Uterus (tissue), 4 donors: Measurements from ENCODE around the gene TMEM37. TPM values are rescaled to one million over a fixed set of nuclear protein-coding genes. Genes with fewer than 3 reads are reported as not detected.

Source experiments
- DNase-seq, 2 donors: peaks; one replicate each; pipeline ENCODE4 v3.0.0-alpha.2; 2019 to 2020
- H3K27ac ChIP-seq, 2 donors: fragments of 200-600 bp; sonication (generic); 1 replicate in 1 of 2; 2 replicates in 1 of 2; pipeline ENCODE4 v1.5.1; 2016 to 2018
- H3K27me3 ChIP-seq, 2 donors: fragments of 200-600 bp; sonication (generic); one replicate each; pipeline ENCODE4 v1.5.1; 2018 to 2019; ENCODE audit warnings: control low read depth in 1 of 2
- H3K36me3 ChIP-seq, 2 donors: fragments of 200-600 bp; sonication (generic); one replicate each; pipeline ENCODE4 v1.5.1; 2019; ENCODE audit warnings: control low read depth in 1 of 2
- H3K4me1 ChIP-seq, 2 donors: fragments of 200-600 bp; sonication (generic); one replicate each; pipeline ENCODE4 v1.5.1; 2018 to 2019; ENCODE audit warnings: control low read depth in 1 of 2
- H3K4me3 ChIP-seq, 2 donors: fragments of 200-600 bp; sonication (generic); 1 replicate in 1 of 2; 2 replicates in 1 of 2; pipeline ENCODE4 v1.5.1; 2018 to 2019; ENCODE audit warnings: mild to moderate bottlenecking in 1 of 2
- H3K9me3 ChIP-seq, 2 donors: fragments of 200-600 bp; sonication (generic); one replicate each; pipeline ENCODE4 v1.5.1; 2019; ENCODE audit warnings: control low read depth in 1 of 2
- POLR2A ChIP-seq, 2 donors: fragments of 450-650 bp; IDR thresholded peaks; one replicate each; pipeline ENCODE4 v1.6.1; 2016; ENCODE audit warnings: antibody characterized with exemption in 2 of 2, mild to moderate bottlenecking in 1 of 2, moderate library complexity in 1 of 2
- intact Hi-C: fragments of 100-400 bp; cut with DNase I; formaldehyde crosslinking; loops from one replicate; pipeline ENCODE4 v1.15.1; 2023; ENCODE audit warnings: low total_unique reads
- total RNA-seq, 4 donors: library from RNA; depleted of rRNA in 3 of 4; stranded (reverse); fragments of >200 nt in 3 of 4; gene quantifications; one replicate each; pipeline versions ENCODE4 v1.1.0 to v1.2.4, GENCODE V29; 2014 to 2023
- TF ChIP-seq, protein P1 (sequence below), 4 experiments: fragments of 200-600 bp in 2 of 4; fragments of 450-650 bp in 2 of 4; sonication (generic) in 2 of 4; IDR thresholded peaks; one replicate each; pipeline ENCODE4 v1.5.1; 2016 to 2019; ENCODE audit warnings: antibody characterized with exemption in 4 of 4, mild to moderate bottlenecking in 2 of 4, moderate library complexity in 1 of 4
- donor health status: DM: yes; HTN: yes; CAD: no.

TMEM37 gene
- total RNA-seq, 4 donors from 2014 or later = 1.2 to 5.4 (median 3.7) TPM; not detected in 1

DNA sequence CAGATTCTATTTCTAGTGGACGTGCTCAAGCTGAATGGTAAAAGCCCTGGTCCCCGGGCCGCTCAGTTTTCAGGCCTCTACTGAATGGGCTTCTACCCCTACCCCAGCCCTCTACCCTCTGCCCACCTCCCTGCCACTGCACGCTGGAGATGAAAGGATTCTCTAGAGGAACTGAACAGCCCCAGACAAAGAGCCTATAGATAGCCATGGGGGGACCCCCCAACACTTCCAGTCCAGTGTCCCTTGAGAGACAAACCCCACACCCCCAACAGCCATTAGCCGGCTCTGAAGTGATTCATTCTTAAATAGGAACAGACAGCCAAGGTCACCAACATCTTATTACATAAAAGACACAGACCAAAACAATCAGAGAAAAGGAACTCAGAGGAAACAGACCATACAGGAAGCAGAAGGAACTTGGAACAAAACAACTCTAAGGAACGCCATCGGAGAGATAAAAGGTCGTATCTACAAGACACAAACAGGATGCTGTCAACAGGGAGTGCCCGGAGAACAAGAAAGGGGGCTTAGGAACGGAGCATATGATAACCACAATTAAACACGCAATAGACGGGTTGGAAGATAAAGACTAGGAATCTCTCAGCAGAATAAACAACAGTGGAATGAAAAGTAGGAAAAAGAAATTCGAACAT lies 23.5 kb downstream of the TMEM37 start:
- no peak for DNase-seq
- no peak overlapping the region for H3K27ac ChIP-seq
- TF ChIP-seq POLR2A (IDR thresholded peaks at IDR 0.05) = no peak
- TF ChIP-seq, protein P1, sequence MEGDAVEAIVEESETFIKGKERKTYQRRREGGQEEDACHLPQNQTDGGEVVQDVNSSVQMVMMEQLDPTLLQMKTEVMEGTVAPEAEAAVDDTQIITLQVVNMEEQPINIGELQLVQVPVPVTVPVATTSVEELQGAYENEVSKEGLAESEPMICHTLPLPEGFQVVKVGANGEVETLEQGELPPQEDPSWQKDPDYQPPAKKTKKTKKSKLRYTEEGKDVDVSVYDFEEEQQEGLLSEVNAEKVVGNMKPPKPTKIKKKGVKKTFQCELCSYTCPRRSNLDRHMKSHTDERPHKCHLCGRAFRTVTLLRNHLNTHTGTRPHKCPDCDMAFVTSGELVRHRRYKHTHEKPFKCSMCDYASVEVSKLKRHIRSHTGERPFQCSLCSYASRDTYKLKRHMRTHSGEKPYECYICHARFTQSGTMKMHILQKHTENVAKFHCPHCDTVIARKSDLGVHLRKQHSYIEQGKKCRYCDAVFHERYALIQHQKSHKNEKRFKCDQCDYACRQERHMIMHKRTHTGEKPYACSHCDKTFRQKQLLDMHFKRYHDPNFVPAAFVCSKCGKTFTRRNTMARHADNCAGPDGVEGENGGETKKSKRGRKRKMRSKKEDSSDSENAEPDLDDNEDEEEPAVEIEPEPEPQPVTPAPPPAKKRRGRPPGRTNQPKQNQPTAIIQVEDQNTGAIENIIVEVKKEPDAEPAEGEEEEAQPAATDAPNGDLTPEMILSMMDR (IDR thresholded peaks at IDR 0.05) = no peak
- H3K36me3 ChIP-seq = no peaks in the 10 kb centered on the region
- no peaks in the 10 kb centered on the region for H3K27me3 ChIP-seq
- no peaks in the 10 kb centered on the region for H3K4me1 ChIP-seq
- intact Hi-C loops = no loop called here
- H3K9me3 ChIP-seq = no peaks in the 10 kb centered on the region
- H3K4me3 ChIP-seq = no peak overlapping the region

- no peak for TF ChIP-seq POLR2A (IDR thresholded peaks at IDR 0.05)
- TF ChIP-seq, protein P1 (IDR thresholded peaks at IDR 0.05) = no peak
- no peaks in the 10 kb centered on the region for H3K9me3 ChIP-seq
- no peak for DNase-seq
These were observed 28.4 kb downstream of the TMEM37 start for GRCh38 chr2:119460076-119460475.

GRCh38 chr2:119461811-119462210 lies 30.2 kb downstream of the TMEM37 start:
- no peaks in the 10 kb centered on the region for H3K4me1 ChIP-seq

More at GRCh38 chr2:119460076-119460475, 28.4 kb downstream of the TMEM37 start:
- Histone ChIP-seq H3K27ac (no peak overlapping the region), H3K36me3 (no peaks in the 10 kb centered on the region), H3K4me1 (no peaks in the 10 kb centered on the region), H3K27me3 (no peaks in the 10 kb centered on the region), H3K4me3 (no peak overlapping the region)
- intact Hi-C loops = no loop called here

GRCh38 chr2:119462574-119462973 lies 30.9 kb downstream of the TMEM37 start:
- Histone ChIP-seq H3K27ac (no peak overlapping the region), H3K4me1 (no peaks in the 10 kb centered on the region), H3K27me3 (no peaks in the 10 kb centered on the region), H3K9me3 (no peaks in the 10 kb centered on the region), H3K4me3 (no peak overlapping the region), H3K36me3 (no peaks in the 10 kb centered on the region)
- DNase-seq = no peak
- TF ChIP-seq POLR2A (IDR thresholded peaks at IDR 0.05) = no peak
- TF ChIP-seq, protein P1 (IDR thresholded peaks at IDR 0.05) = no peak
- intact Hi-C loops = no loop called here

More at GRCh38 chr2:119461811-119462210, 30.2 kb downstream of the TMEM37 start:
- no peaks in the 10 kb centered on the region for H3K27me3 ChIP-seq
- no peak overlapping the region for H3K4me3 ChIP-seq
- DNase-seq = no peak
- intact Hi-C loops = no loop called here
- no peaks in the 10 kb centered on the region for H3K9me3 ChIP-seq
- no peak overlapping the region for H3K27ac ChIP-seq
- H3K36me3 ChIP-seq = no peaks in the 10 kb centered on the region
- TF ChIP-seq, protein P1 (IDR thresholded peaks at IDR 0.05) = no peak
- no peak for TF ChIP-seq POLR2A (IDR thresholded peaks at IDR 0.05)

GRCh38 chr2:119463136-119463535 lies 31.5 kb downstream of the TMEM37 start:
- Histone ChIP-seq H3K27me3 (no peaks in the 10 kb centered on the region), H3K36me3 (no peaks in the 10 kb centered on the region), H3K27ac (no peak overlapping the region), H3K4me3 (no peak overlapping the region), H3K4me1 (no peaks in the 10 kb centered on the region), H3K9me3 (no peaks in the 10 kb centered on the region)
- intact Hi-C loops = no loop called here
- no peak for DNase-seq
- no peak for TF ChIP-seq POLR2A (IDR thresholded peaks at IDR 0.05)
- TF ChIP-seq, protein P1 (IDR thresholded peaks at IDR 0.05) = no peak
